Activated CD4-positive, alpha-beta T cell treated with anti-CD3 and anti-CD28 coated beads for 1 hour (primary cell): ENCODE data around the gene MARCHF7.
"Not testable (repeated sequence)": the region's sequence is repeated elsewhere in the genome, so short reads cannot be mapped to it uniquely, and the experiment has no call there.

Experiments
- DNase-seq: peaks from one replicate; pipeline ENCODE4 v3.0.0-alpha.2; 2020

The MARCHF7 gene, protein sequence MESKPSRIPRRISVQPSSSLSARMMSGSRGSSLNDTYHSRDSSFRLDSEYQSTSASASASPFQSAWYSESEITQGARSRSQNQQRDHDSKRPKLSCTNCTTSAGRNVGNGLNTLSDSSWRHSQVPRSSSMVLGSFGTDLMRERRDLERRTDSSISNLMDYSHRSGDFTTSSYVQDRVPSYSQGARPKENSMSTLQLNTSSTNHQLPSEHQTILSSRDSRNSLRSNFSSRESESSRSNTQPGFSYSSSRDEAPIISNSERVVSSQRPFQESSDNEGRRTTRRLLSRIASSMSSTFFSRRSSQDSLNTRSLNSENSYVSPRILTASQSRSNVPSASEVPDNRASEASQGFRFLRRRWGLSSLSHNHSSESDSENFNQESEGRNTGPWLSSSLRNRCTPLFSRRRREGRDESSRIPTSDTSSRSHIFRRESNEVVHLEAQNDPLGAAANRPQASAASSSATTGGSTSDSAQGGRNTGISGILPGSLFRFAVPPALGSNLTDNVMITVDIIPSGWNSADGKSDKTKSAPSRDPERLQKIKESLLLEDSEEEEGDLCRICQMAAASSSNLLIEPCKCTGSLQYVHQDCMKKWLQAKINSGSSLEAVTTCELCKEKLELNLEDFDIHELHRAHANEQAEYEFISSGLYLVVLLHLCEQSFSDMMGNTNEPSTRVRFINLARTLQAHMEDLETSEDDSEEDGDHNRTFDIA

DNA sequence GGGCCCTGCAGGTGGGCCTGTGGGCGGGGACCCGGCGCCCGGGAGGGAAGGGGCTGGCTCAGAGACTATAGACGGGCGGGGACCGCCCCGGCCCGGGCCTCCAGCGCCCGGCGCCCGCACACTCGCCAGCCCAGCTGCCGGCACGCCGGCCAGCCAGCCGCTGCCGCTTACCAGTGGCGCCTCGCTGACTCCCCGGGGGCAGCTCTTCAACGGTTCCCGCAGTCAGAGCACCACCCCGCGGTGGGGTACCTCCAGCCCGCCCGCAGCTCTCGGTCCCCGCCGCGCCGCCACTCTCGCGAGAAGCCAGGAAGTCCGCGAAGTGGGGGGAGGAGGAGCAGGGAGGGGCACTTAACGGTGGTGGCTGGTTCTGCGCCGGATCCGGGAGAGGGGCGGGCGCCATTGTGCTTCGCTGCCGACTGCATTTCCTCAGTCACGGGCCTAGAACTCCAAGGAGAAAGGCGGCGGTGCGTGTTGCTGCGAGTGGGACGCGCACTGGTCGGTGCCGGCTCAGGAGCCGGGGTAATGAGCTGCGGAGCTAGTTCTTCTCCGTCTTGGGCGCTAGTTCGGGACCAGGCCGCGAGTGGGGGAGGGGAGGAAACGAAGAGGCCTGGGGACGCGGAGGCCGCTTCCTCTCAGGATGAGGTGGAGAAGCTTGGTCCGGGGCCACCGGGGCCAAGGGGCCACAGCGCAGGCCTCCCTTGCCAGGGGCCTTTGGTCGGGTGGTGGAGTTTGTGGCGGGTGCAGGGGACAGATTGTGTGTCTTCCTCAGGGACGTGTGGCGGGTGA is at the start of gene MARCHF7:
MARCHF7 (plus strand) TSS at position 364 of the 786 bp plus-strand sequence. CDS start 16,517 bp downstream, outside the sequence.
- peak; percentile 96 for DNase-seq

DNA sequence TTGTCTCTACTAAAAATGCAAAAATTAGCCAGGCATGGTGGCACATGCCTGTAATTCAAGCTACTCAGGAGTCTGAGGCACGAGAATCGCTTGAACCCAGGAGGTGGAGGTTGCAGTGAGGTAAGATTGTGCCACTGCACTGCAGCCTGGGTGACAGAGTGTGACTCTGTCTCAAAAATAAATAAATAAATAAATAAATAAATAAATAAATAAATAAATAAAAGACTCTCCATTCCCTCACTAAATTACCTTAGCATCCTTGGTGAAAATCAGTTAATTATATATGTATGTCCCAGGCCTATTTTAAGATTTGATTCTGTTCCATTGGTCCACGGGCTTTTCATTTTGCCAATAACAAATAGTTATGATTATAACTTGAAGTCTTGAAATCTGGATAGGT is 44.9 kb upstream of the MARCHF7 start:
- not testable (repeated sequence) for DNase-seq

- no peak for DNase-seq
Observed at GRCh38 chr2:159671047-159671446, 41.3 kb upstream of the MARCHF7 start.

DNA sequence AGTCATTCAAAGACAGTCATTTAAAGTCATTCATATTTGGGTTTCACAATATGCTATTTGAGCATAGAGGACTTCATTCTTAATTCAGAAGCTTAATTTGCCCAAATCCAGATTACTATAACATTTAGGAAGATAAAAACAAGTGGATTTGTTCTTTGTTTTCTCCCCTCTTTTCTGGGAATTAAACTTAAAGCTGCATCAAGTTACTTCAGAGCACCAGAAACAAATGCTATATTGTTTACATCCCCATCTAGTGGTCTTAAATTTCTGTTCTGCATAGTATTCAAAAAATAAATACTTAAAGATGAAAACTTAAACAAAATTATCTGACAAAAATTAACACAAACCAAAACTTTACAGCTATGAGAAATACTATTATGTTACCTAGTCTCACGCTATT is 34.7 kb upstream of the MARCHF7 start:
- DNase-seq, result no peak

- no peak for DNase-seq
Observed at GRCh38 chr2:159680692-159681091, 31.6 kb upstream of the MARCHF7 start.

GRCh38 chr2:159683817-159684216 is 28.5 kb upstream of the MARCHF7 start:
- DNase-seq, result no peak

- DNase-seq, result no peak
Observed at GRCh38 chr2:159684796-159685195, 27.5 kb upstream of the MARCHF7 start.

GRCh38 chr2:159694500-159695040 is 17.7 kb upstream of the MARCHF7 start:
- DNase-seq, result no peak

- no peak for DNase-seq
Observed at GRCh38 chr2:159695795-159696448, 16.4 kb upstream of the MARCHF7 start.

GRCh38 chr2:159703491-159703890 is 8.8 kb upstream of the MARCHF7 start:
- no peak for DNase-seq

DNA sequence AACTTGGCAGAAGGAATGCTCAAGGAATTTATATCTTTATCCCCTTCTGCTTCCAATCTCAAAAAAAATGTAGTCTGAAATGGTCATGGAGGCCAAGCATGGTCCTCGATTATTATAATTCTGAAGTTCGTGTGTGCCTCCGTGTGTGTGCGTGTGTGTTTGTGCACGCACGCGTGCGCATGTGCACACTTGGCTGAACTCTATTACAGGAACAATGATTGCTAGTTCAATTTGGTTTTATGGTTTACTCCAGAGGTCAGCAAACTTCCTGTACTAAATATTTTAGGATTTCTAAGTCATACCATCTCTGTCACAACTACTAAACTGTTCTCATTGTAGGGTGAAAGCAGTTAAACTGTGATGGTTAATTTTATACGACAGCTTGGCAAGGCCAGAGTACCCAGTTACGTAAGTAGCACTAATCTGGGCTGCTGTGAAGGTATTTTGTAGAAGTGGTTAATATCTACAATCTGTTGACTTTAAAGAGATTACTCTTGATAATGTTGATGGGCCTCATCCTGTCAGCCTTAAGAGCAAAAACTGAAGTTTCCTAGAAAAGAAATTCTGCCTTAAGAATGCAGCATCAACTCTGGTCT is 5.8 kb upstream of the MARCHF7 start:
- DNase-seq, result no peak

GRCh38 chr2:159708066-159708760 is 4.1 kb upstream of the MARCHF7 start:
- DNase-seq, result no peak

GRCh38 chr2:159710601-159711180 is 1.6 kb upstream of the MARCHF7 start:
- DNase-seq, result no peak

- DNase-seq, result no peak
Observed at GRCh38 chr2:159711562-159712142, 654 bp upstream of the MARCHF7 start.

DNA sequence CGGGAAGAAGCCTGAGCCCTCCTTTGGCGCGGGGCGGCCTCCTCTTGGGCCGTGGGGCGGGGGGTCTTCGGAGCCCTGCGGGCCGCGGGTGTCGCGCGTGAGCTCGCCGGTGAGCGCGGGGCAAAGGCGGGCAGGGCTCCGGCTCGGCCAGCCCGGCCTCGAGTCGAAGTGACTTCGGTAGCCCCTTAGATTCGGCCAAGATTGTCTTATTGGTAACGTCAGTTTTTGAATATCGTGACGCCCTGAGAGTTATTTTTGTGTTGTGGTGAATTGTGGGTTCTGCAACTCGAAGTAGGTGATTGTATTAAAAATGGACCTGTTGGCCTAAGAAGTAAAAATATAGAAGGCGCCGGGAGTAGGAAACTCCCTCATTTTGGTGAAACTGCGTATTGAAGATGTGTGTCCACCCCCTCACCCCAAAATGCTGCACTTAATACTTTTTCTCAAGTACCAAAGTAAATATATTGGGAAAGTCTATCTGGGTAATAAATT is 669 bp downstream of the MARCHF7 start:
- DNase-seq, result no peak

DNA sequence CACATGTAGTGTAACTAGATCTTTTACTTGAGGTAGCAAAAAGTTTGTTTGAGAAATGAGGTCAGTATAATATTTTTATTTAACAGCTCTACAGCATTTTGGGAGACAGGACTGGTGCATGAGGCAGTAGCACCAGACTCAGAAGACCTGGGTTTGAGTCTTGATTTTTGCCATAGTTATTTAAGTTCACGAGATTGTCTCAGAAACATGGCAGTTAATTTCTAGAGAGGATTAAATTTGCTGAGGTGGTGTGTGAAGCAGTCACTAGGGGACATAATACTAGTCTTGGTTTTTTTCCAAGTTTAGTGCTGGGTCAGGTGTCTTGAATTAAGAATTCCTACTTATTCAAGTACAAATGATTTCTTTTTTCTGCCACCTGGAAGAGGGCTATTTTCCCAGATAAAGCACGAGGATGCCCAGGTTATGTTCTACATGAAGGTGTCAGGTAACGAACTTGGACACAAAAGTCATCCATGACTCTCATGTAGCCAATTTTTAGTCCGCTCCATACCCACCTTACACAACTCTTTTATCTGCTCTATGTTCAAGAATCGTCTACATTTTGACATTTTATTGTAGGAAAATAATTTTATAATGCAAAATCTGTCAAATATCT is 1.4 kb downstream of the MARCHF7 start:
- DNase-seq, result no peak

- no peak for DNase-seq
Observed at GRCh38 chr2:159714247-159714930, 2.1 kb downstream of the MARCHF7 start.

DNA sequence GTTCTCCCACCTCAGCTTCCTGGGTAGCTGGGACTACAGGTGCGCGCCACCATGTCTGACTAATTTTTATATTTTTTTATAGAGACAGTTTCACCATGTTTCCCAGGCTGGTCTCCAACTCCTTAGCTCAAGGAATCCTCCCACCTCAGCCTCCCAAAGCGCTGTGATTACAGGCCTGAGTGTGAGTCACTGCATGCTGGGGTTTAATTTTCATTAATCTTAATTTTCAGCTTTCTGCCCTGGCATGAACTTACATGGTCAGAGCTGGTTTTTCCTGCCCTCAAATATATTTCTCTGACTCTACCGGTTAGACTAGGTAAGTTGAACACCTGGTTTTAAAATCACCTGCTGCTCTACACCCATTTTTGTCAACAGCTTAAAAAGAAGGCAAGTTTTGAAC is 3.1 kb downstream of the MARCHF7 start:
- no peak for DNase-seq

GRCh38 chr2:159716409-159716808 is 4.1 kb downstream of the MARCHF7 start:
- DNase-seq, result not testable (repeated sequence)
